NCI-H1930 (cell line): Measurements from ENCODE around the gene PSME3IP1.

Experiments
- DNase-seq, 2 experiments: peaks; one replicate each; lab custom pipeline; 2025; lab: John Stamatoyannopoulos, UW

PSME3IP1 gene

GRCh38 chr16:57144027-57144426 is 41.8 kb downstream of the PSME3IP1 start:
- DNase-seq = no peak

- no peak for DNase-seq
These were observed 42.5 kb downstream of the PSME3IP1 start for GRCh38 chr16:57143149-57143921.

GRCh38 chr16:57141822-57142631 is 43.8 kb downstream of the PSME3IP1 start:
- DNase-seq = no peak

- no peak for DNase-seq
These were observed 44.7 kb downstream of the PSME3IP1 start for GRCh38 chr16:57140931-57141668.

GRCh38 chr16:57138281-57138935 is 47.4 kb downstream of the PSME3IP1 start:
- no peak for DNase-seq

- no peak for DNase-seq
These were observed 48.1 kb downstream of the PSME3IP1 start for GRCh38 chr16:57137566-57138273.

GRCh38 chr16:57137043-57137442 is 48.8 kb downstream of the PSME3IP1 start:
- no peak for DNase-seq

- no peak for DNase-seq
These were observed 50.9 kb downstream of the PSME3IP1 start for GRCh38 chr16:57134982-57135381.

GRCh38 chr16:57133886-57134285 is 52.0 kb downstream of the PSME3IP1 start:
- no peak for DNase-seq

GRCh38 chr16:57133031-57133430 is 52.8 kb downstream of the PSME3IP1 start:
- DNase-seq = no peak

- no peak for DNase-seq
These were observed 53.4 kb downstream of the PSME3IP1 start for GRCh38 chr16:57132470-57132869.

GRCh38 chr16:57131351-57131970 is 54.4 kb downstream of the PSME3IP1 start:
- no peak for DNase-seq

GRCh38 chr16:57130950-57131321 is 54.9 kb downstream of the PSME3IP1 start:
- no peak for DNase-seq

- DNase-seq = no peak
These were observed 57.0 kb downstream of the PSME3IP1 start for GRCh38 chr16:57128771-57129389.

- no peak for DNase-seq
These were observed 58.0 kb downstream of the PSME3IP1 start for GRCh38 chr16:57127836-57128235.

- no peak for DNase-seq
These were observed 58.6 kb downstream of the PSME3IP1 start for GRCh38 chr16:57127037-57127763.

- DNase-seq = no peak
These were observed 59.4 kb downstream of the PSME3IP1 start for GRCh38 chr16:57126411-57126810.

- DNase-seq = no peak
These were observed 59.9 kb downstream of the PSME3IP1 start for GRCh38 chr16:57125969-57126368.

- DNase-seq = no peak
These were observed 60.5 kb downstream of the PSME3IP1 start for GRCh38 chr16:57125376-57125775.
